Skeletal muscle cell (primary cell): ENCODE data around the gene CHI3L1.
A peak's percentile ranks its signal among the peaks of the same experiment; 100 is the strongest.

Experiments used
- DNase-seq: peaks from one replicate; pipeline ENCODE4 v3.0.0-alpha.2; 2010; ENCODE audit warnings: low read depth
- H3K4me3 ChIP-seq: 2 replicates; pipeline ENCODE4 v1.5.1; 2011; ENCODE audit warnings: low read depth, mild to moderate bottlenecking, control low read depth, low read length, moderate library complexity

The CHI3L1 gene

DNA sequence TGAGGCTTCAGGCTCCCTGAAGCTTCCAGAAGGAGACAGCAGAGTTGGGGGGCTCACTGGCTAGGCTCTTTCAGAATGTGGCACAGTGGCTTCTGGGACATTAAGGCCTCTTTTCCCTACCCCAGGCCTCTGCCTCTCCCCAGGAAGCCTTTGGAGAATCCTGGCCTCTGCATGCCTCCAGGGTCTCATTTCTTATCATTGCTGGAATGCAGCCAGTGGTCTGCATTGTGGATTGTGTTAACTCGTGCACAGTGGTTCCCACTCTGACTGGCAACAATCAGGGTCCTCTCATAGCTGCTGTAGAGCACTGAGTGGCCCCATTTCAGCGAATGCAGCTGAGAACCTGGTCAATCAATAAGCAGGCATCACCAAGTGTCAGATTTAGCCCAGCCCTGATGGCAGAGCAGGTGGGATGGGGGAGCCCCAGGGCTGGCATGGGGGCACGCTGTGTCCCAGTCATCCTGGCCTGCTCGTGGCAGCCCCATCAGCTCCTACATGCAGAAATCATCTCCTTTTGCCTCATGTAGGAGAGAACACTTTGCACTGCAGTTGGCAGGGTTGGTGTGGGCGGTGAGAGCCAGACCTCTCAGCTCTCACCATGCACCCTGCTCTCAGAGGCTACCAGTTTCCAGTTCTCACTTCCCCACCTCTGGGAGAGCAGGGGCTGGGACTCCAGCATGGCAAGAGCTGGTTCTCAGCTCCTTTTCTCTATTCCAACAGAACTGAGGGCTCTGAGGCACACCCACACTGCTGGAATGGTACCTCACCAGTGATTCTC lies 45.6 kb downstream of the CHI3L1 start:
- H3K4me3 ChIP-seq: no peak overlapping the region
- DNase-seq: no peak

DNA sequence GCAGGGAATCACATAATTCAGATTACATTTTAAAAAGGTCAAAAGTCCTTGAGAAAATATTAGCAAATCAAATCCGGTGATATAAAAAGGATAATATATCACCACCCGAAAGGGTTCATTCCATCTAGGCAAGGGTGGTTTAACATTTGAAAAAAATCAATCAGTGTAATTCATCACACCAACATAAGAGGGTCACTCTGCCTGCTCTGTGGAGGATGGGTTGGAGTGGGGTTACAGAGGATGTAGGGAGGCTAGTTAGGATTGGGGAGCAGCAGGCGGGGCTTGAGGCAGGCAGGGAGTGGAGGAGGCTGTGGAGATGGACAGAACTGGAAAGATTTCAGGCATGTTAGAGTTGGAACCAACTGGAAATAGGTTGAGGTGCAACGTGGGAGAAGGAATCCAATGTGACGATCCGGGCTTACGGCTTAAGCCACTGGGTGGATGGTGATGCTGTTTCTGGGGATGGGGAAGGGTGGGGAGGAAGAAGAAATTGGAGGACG lies 46.5 kb downstream of the CHI3L1 start:
- DNase-seq: no peak
- H3K4me3 ChIP-seq: no peak overlapping the region

DNA sequence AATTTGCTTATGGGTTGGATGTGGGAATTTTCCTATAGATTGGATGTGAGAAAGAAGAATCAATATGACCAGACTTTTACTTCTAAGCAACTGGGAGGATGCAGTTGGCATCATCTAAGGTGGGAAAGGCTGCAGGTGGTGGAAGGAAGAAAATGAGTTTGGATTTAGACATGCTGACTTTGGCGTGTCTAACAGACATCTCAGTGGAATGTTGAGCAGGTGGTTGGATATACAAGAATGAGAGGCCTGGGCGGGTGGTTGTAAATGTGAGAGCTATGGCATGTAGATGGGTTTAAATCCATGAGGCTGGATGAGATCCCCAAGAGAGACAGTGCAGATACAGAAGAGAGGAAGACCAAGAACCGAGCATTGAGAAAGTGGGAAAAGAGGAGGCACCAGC lies 48.4 kb downstream of the CHI3L1 start:
- no peak overlapping the region for H3K4me3 ChIP-seq
- no peak for DNase-seq

DNA sequence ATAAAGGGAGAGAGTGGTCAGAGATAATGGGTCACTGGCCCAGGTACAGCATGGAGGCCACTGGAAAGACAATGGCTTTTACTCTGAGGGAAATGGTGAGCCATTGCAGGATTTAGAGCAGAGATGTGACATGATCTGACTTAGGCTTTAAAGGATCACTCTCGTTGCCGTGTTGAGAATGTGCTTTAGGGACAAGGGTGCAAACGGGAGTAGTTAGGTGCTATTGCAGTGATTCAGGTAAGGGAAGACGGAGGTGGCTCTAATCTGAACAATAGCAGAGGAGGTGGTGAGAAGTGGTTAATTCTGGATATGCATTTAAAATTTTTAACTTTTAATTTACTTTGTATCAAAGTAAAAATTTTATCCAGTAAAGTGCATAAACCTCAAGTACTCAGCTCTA lies 49.2 kb downstream of the CHI3L1 start:
- no peak for DNase-seq
- no peak overlapping the region for H3K4me3 ChIP-seq

DNA sequence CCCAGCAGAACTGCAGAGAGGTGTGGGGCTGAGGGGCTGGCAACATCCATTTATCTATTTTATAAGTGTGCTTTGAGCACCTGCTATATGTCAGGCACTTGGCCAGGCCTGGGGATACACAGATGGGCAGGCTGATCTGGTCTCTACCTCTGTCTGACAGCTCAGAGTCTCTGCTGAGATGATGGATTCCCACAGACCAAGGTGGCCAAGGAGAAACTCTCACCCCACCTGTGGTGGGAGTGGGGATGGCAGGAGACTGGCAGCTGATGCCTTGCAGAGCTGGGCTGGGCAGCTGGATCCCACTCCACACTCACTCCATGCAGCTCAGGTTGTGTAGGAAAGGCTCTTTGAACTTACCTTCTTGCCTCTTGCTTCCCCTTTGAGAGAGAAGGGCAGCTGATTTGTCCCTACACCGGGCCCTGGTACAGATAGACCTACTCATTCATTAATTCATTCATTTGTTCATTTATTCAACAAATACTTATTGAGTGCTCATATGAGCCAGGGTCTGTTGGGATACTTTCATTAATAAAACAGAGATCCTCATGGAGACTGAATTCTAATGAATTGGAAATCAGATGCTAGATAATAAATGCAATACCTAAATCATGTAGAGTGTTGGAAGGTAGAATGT lies 50.0 kb downstream of the CHI3L1 start:
- H3K4me3 ChIP-seq: no peak overlapping the region
- no peak for DNase-seq

DNA sequence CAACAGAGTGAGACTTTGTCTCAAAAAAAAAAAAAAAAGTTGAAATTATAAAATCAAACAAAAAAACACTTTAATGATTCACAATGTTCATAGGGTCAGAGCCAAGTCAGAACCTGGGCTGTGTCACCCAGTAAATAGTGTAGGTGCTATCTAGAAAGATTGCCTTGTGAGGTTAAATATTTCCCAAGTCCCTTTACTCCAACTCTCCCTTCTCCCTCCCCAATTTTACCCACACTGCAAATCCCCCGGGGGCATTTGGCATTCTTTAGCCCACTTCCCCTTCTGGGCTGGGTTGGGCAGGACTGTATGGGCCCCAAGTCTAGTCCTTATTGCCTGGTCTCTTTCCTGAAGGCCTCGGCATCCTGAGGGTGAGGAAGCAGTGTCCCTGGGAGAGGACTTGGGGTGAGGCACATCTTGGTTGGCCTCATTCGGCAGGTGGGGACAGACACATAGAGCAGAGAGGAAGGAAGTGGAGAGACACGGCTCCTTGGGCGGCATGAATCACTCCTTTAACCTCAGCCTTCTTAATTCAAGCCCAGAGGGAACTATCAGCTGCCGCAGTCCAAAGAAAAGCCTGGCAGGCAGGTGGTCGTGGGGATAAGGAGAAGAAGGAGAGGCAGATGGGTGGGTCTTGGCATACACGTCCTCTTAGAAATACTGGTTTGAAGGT lies 50.7 kb downstream of the CHI3L1 start:
- H3K4me3 ChIP-seq: no peak overlapping the region
- no peak for DNase-seq

DNA sequence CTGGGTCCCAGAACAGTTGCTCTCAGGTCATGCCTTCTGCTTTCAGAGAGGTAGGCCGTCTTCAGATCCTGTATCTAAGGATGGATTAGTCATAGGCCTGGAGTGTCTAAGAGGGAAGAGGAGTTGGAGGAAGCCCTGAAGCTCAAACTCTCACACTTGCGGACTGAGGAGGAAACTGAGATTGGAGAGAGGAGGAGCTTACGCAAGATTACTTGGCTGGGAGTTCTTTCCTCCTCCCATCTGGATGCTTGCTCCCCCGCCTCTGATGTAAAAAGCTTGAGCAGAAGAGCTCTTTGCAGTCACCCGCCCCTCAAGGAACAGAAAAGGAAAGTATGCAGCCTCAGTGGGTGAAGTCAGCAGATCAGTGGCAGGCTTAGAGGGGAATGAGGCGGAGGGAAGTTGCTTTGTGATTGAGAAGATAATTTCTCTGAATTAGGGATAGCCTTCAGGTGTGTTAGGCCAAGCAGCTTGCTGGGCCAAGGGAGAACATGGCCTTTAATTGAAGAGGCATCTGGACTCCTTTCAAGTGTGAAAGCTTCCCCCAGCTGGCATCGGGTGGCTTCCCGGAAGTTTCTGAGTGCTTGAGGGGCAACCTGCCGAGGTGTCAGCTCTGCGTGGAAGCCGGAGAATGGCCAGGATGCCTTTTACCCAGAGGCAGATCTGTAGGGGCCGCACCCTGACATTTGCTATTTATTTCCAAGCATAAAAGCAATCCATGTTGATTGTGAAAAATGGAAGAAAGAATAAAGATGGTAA lies 52.4 kb downstream of the CHI3L1 start:
- DNase-seq: peak; percentile 10
- no peak overlapping the region for H3K4me3 ChIP-seq

DNA sequence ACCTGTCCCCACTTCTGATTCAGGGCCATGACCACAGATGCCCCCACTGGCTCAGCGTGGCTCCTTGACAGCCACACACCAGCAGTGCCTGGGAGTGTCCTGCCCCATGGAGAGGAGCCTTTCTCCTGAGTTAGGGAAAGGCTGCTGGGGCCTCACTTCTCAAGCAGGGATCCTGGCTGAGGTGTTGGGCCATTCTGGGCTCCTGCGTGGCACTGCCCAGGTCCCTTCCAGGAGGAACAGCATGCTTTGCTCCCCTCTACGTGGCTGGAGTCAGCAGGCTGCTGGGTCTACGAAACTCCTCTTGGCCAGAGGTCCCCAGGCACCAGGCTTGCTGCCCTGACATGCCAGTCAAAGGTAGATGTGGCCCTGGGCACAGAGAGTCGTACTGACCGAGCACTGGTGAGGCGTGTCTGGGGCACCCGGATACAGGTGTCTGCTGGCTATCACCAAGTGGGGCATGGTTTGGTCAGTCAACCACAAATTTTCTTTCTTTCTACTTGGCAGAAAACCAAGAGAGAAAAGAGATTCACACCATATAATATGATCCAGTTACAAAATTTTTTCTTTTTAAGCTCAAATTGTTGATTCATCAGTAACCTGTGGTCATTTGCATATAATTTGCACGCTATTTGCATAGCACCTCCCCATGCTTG lies 54.8 kb downstream of the CHI3L1 start:
- no peak overlapping the region for H3K4me3 ChIP-seq
- DNase-seq: no peak

DNA sequence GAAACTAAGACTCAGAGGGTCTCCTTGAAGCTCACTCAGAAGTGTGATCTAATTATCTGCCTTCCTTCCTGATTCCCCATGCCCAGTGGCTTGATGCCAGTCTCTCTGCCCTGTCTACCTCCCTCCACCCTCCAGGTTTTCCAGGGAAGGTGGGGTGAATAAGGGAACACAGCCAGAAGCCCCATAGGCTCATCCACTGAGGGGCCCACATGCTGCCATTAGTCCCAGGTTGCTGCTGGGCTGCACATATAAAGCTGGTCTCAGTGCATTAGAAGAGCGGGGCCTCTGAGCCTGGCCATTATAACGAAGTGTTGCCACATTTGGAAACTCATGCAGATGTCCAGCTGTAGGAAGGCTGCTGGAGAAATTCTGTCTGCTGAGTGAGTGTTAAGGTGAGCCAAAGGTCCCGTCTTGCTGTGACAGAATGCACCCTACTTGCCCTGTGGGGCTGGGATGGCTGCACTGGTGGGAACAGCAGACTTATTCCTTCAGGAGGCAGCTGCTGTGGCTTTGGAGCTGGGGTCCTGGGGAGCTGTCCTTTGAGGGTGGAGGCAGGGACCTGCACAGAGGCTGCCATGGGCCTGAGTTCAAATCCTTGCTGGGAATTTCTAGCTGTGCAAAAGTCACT lies 56.0 kb downstream of the CHI3L1 start:
- no peak overlapping the region for H3K4me3 ChIP-seq
- no peak for DNase-seq

DNA sequence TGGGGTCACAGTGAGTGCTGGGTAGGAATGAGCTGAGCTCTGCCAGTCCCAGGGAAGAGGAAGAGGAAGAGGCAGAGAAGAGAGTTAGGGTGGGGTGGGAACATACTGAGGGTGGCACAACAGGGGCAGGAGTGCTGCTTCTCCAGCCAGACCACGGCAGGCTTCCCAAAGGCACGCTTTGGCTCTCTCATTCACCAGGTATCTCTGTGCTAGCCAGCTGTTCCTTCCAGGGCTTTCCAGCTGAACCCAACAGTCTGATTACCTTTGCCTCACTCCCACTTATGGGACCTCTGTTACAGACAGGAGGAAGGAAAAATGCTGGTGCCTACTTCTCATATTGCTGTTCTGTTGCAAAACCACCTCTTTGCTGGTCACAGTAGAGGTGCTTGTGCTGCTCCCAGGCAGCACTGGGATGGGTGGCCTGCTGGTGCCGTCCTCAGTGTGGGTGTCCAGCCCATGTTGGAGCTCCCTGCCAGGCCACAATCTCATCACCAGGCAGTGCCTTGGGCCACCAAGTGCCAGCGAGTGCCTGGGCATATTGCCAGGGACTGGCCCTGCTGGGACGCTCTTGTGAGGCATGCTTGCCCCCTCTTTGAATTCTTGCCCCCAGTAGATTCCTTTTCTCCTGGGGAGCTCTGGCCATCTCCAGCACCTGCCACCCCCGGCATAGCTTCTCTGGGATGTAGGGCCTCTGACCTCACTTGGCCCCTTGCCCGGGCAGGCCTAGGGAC lies 56.8 kb downstream of the CHI3L1 start:
- DNase-seq: no peak
- peak overlapping the region; percentile 44 for H3K4me3 ChIP-seq
